NCI-H187 treated with DMSO at 0.1 percent for 48 hours (cell line): ENCODE data around the gene FOXP1.
A peak's percentile ranks its signal among the peaks of the same experiment; 100 is the strongest.

Experiments
- DNase-seq: peaks from one replicate; lab custom pipeline; 2025; lab: John Stamatoyannopoulos, UW

The FOXP1 gene

GRCh38 chr3:71428841-71429596 lies 154.5 kb downstream of the FOXP1 start:
- DNase-seq = no peak

- no peak for DNase-seq
These were observed 157.9 kb downstream of the FOXP1 start for GRCh38 chr3:71425491-71426071.

- DNase-seq = peak; percentile 45
These were observed 160.2 kb downstream of the FOXP1 start for GRCh38 chr3:71423151-71423906.

GRCh38 chr3:71421820-71422566 lies 161.5 kb downstream of the FOXP1 start:
- no peak for DNase-seq

- DNase-seq = no peak
These were observed 162.1 kb downstream of the FOXP1 start for GRCh38 chr3:71421475-71421819.

GRCh38 chr3:71419369-71419768 lies 164.2 kb downstream of the FOXP1 start:
- DNase-seq = no peak

GRCh38 chr3:71417791-71418190 lies 165.7 kb downstream of the FOXP1 start:
- no peak for DNase-seq

GRCh38 chr3:71416876-71417275 lies 166.7 kb downstream of the FOXP1 start:
- DNase-seq = no peak

GRCh38 chr3:71415681-71416122 lies 167.8 kb downstream of the FOXP1 start:
- no peak for DNase-seq

GRCh38 chr3:71414189-71414927 lies 169.2 kb downstream of the FOXP1 start:
- no peak for DNase-seq

GRCh38 chr3:71413572-71413971 lies 170.0 kb downstream of the FOXP1 start:
- DNase-seq = no peak

- DNase-seq = no peak
These were observed 174.2 kb downstream of the FOXP1 start for GRCh38 chr3:71409352-71409751.

GRCh38 chr3:71408903-71409302 lies 174.6 kb downstream of the FOXP1 start:
- DNase-seq = no peak

- no peak for DNase-seq
These were observed 175.7 kb downstream of the FOXP1 start for GRCh38 chr3:71407823-71408222.

GRCh38 chr3:71406972-71407810 lies 176.3 kb downstream of the FOXP1 start:
- no peak for DNase-seq

- DNase-seq = no peak
These were observed 180.6 kb downstream of the FOXP1 start for GRCh38 chr3:71402911-71403310.

GRCh38 chr3:71402280-71402679 lies 181.2 kb downstream of the FOXP1 start:
- no peak for DNase-seq

- no peak for DNase-seq
These were observed 181.8 kb downstream of the FOXP1 start for GRCh38 chr3:71401695-71402231.

- DNase-seq = no peak
These were observed 182.5 kb downstream of the FOXP1 start for GRCh38 chr3:71400986-71401451.

- no peak for DNase-seq
These were observed 184.1 kb downstream of the FOXP1 start for GRCh38 chr3:71399478-71399877.
